HG03159 (cell line): ENCODE results near the gene SPDYE2B.
"Not testable (repeated sequence)": the region's sequence is repeated elsewhere in the genome, so short reads cannot be mapped to it uniquely, and the experiment has no call there.

Source experiments
- ATAC-seq: cut with Tn5 transposase; IDR thresholded peaks from one replicate; pipeline ENCODE4 v1.9.1; 2021; ENCODE audit warnings: mild to moderate bottlenecking, moderate library complexity; ENCODE audit not compliant: unreplicated experiment

Gene SPDYE2B

DNA sequence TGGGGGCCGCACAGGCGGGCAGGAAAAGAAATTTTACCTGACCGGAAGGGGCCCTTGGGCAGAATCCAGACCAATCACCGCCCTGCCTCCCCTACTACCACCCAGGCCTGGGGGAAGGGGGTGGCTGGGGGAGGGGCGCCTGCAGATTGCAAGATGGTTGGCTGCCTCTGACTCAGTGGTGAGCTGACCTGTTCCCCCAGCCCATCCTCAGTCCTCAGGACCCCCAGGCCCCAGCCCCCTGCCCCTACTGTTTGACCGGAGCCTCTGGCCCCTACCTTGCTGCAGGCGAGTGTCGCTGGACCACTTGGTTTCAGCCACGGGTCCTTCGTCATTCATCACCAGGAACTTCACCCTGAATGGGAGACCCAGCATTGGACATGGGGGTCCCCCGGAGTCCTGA lies 11.3 kb upstream of the SPDYE2B start:
- not testable (repeated sequence) for ATAC-seq

DNA sequence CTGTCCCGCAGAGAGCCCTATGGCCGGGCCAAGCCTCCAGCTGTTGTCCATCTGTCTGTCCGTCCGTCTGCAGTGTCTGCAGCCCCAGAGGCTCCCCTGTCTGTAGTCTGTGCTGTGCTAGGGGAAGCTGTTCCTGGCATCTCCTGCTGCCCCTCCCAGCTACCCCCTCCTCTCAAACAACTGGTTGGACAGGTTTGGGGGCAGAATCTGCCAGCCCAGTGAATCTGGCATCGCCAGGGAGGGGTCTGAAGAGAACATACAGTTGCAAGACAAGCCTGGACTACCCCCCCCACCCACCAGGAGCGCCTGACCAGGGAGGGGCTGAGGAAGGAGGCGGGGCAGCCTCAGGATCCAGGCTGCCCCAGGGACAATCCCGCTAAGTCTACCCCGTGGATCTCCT lies 7.4 kb upstream of the SPDYE2B start, which contains the start of gene UPK3BL1:
Gene UPK3BL1 (minus strand): TSS at position 101 of the 400 bp plus-strand sequence. CDS start 50 bp downstream, at position 51.
- not testable (repeated sequence) for ATAC-seq

DNA sequence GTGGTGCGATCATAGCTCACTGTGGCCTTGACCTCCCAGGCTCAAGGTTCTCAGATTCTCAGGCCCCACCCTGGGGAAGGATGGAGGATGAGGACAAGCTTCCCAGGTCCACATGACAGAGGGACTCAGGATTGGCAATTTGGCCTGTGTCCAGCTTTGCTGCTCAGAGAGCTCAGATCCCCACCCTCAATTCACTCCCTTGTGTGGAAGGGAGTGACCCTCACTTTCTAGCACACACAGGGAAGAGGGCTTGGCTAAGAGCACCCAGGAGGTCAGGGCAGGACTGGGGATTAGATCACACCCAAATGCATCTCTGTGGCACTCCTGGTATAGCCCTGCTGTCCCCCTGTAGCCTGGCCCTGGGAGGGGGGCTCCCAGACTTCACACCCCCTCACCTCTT lies 6.7 kb upstream of the SPDYE2B start:
- not testable (repeated sequence) for ATAC-seq

DNA sequence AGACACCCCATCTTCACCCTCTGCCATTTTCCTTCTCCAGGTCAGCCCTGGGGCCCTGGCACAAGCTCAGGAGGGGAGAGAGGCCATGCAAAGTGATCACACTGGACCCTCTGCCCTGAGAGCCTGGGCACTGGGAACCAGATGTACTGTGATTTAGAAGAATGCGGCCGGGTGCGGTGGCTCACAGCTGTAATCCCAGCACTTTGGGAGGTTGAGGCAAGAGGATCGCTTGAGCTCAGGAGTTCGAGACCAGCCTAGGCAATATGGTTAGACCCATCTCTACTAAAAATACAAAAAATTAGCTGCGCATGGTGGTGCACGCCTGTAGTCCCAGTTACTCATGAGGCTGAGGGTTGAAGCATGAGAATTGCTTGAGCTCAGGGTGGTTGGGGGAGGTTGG lies 2.3 kb upstream of the SPDYE2B start:
- ATAC-seq, result not testable (repeated sequence)

DNA sequence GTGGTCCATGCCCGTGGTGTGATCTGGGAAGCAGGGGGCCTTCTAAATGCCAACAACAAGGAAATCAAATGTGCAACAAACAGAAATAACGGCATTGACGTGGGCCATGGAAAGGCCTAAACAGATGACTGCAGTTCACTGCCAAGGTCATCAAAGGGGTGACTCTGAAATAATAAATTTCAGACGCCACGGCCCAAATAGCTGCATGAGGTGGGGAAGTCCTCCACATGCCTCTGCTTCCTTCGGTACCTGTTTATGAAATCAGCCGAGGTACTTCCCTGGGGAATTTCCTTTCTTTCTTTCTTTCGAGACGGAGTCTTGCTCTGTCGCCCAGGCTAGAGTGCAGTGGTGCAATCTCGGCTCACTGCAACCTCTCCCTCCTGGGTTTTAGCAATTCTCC lies 14.6 kb downstream of the SPDYE2B start:
- not testable (repeated sequence) for ATAC-seq

DNA sequence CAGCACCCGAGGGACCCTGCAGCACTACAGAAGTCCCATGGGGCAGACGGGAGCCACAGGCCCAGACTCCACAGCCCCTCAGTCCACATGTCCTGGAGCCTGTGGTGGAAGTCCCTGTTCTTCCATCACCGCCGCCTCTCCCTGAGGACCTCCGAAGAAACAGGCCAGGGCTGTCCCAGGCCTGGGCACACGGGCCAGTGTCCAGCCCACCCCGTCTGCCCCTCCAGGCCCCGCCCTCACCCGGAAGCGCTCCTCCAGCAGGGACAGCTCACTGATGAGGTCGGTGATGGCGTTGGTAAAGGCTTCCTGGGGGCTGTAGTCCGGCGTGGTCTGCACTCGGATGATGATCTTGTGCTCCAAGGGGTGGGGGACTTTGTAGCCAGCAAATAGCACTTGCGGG lies 16.7 kb downstream of the SPDYE2B start:
- ATAC-seq, result not testable (repeated sequence)

DNA sequence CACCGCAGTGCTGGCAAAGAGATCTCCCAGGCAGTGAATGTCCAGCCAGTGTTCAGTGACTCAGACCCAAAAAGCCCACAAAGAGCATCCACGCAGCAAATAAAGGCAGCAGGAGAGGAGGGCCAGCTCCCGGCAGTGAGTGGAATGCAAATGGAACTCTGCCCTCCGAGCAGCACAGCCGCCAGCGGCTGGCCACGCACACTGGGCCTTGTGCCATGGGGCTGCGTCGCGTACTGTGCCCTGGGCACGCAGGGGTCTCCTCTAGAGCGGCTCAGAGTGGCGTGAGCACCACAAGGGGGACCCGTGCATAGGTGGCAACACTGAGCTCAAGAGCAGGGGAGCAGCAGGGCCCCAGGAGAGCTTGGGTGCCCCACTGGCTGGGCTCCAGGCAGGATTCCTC lies 17.4 kb downstream of the SPDYE2B start:
- ATAC-seq, result not testable (repeated sequence)

DNA sequence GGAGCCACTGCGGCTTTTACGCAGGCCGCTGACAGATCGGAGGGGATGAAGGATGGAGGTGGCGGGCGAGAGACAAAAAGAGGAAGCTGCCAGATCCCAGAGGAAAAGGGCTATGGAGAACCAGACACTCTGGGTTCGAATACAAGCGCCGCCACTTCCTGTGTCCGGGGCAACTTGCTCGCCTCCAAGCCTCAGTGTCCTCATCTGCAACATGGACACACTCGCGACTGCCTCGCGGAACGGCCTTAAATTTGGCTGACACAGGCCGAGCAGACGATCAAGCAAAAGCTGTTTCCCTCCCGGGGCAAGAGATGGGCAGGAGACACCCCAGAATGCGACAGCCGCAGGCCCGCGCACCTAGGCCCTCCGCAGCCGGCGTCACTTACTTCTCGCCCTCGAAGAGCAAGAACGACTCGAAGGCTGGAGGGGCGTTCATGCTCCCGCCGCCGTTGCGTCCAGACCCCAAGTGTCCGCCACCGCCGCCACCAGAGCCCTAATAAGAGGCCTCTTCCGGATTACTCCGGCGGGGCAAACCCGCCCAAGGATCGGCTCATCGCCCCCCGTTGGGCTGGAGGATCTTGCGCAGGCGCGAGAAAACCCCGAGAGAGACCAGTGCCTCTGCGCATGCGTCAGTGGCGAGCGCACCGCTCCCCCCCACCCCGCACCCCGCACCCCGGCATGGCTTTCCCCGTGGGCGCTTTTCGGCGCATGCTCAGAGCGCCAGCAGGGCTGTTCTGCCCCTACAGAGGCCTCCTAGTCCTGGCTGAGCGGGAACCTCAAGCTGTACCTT lies 21.2 kb downstream of the SPDYE2B start, which contains the start of gene POLR2J2:
Gene POLR2J2 (minus strand): TSS at position 498 of the 790 bp plus-strand sequence. CDS start 62 bp downstream, at position 436.
- ATAC-seq, result peak; percentile 69

DNA sequence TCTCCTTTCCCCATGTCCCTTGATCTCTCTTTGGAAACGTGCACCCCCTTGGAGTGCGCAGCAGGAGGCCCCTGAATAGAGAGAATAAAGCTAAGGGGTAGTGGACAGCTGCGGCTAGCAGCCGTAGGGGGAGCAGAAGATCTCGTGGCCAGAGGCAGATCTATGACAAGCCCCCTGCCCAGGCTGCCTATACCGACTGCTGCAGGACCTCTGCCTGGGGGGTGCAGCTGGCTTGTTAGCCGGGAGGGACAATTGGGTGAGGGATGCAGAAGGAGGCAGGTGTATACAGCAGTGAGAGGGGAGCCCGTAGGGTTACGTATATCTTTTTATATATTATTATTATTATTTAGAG lies 21.8 kb downstream of the SPDYE2B start:
- ATAC-seq, result peak; percentile 40

DNA sequence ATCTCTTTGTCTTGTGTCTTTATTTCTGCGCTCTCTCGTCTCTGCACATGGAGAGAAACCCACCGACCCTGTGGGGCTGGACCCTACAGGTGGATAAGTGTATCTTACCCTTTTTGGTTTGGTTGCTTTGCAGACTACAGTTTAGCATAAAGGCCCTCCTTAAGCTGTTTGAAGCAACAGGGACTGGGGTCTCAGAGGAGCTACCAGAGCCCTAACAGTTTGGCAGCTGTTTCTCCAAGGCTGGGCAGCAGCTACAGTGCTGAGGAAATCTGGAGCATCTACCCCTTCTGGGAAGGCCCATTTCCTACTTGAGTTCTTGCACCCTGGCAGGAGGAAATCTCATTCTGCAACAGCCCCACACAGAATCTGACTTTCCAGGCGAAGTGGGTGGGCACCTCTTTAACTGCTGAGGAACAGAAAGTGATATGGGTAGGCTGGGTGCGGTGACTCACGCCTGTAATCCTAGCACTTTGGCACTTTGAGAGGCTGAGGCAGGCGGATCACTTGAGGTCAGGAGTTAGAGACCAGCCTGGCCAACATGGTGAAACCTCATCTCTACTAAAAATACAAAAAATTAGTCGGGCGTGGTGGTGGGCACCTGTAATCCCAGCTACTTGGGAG lies 23.4 kb downstream of the SPDYE2B start:
- not testable (repeated sequence) for ATAC-seq

DNA sequence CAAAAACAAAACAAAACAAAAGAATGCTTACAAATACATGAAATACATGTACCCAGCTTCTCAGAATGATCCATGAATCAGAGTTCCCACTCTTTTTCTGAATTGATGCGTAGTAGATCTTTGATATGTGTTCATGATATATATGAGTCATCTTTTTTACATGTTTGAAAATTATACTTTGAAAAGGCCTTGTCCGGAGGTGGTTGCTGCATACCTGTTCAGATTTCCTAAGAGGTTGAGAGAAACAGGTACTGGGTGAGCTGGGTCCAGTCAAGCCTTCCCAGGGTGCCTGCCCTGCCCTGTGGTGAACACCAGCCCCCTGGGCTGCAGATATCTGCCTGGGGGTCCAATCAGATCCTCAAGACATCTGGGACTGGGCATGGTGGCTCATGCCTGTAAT lies 25.4 kb downstream of the SPDYE2B start:
- not testable (repeated sequence) for ATAC-seq

DNA sequence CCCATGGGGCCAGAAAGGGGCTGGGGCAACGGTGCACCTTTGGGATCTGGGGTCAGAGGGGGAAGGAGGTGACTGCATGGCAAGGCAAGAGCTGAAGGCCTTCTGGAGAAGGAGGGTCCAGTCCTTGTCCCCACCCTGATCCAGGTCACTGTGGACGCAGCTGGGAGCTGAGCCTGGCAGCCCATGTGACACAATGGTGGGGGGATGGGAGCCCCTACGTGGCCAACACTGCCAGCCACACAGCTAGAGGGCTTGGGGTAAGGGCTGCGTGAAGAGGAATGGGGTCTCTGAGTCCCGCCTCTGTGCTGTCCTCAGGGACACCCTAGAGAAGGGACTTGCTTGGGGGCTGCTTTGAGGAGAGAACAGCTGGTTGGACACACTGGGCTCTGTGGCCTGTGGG lies 30.7 kb downstream of the SPDYE2B start:
- ATAC-seq, result not testable (repeated sequence)

DNA sequence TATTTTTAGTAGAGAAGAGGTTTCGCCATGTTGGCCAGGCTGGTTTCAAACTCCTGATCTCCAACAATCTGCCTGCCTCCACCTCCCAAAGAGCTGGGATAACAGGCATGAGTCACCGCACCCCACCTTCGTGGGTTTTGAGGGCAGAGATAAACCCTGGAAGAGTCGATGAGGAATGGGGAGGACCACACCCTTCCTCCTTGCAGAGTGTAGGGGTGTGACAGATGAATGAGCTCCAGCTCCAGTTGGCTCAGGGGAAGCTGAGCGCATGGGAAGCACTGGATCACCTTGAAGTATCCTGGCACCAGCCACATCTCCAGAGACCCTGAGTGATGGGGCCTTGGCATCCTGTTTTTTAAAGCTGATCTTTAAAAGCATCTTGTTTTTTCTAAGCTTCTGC lies 32.4 kb downstream of the SPDYE2B start:
- not testable (repeated sequence) for ATAC-seq

DNA sequence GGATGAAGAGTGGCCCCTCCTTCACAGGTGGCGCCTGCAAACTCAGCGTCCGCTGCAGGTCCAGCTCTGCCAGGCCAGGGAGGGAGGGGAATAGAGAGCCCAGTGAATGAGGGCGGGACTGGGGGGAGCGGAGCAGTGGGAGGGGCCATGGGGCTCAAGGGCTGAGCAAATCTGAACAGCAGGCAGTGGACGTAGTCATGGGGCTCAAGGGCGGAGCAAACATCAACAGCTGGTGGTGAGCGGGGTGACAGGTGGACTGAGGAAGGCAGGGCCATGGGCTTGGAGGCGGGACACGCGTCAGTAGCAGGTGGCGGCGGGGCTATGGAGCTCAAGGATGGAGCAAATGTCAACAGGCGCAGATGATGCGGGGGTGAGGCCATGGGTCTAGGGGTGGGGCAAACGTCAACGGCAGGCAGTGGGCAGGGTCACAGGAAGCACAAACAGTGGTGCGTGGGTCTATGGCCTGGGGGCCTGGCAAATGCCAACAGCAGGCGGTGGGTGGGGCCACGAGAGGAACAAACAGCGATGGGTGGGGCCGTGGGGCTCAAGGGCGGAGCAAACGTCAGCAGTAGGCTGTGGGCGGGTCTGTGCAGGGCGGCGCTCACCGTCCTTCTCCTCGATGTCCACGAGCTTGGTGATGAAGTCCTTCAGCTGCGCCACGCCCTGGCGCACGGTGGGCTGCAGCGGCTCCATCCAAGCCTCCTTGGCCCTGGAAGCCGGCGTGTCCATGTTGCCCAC lies 38.3 kb downstream of the SPDYE2B start:
- ATAC-seq, result peak; percentile 69

DNA sequence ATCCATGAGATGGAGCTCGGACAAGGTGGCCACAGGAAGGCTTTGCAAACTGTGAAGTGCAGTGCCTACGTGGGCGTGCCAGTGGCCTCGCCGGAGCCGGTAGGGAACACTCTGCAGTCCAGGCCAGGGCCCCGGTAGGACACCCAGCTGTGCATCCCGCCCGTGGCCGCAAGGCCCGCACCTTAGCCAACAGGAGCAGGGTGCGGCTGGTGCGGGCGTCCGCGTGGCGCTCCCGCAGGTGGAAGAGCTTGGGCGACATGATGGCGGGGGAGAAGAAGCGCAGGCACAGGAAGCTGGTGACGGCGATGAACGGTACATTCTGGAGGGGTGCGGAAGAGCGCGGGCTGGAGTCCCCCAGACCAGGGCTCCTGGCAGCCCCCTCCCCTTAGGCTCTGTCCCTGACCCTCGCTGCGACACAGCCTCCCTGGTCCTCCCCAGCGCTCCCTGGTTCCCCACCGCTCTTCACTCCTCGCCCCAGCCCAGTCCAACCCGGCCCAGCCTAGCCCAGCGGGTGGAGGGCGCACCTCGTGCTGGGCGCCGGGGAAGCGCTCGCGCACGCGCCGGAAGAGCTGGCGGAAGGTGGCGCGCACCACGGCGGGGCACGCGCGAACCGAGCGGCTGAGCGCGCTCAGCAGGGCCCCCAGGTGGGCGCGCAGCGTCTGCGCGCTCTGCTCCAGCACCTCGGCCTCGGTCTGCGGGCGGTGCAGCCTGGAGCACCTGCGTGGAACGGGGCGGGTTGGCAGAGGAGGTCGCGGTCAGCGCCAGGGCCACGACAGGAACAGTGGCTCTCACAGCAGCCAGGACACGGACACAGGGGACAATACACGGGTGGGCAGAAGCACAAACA lies 39.5 kb downstream of the SPDYE2B start:
- ATAC-seq, result not testable (repeated sequence)

DNA sequence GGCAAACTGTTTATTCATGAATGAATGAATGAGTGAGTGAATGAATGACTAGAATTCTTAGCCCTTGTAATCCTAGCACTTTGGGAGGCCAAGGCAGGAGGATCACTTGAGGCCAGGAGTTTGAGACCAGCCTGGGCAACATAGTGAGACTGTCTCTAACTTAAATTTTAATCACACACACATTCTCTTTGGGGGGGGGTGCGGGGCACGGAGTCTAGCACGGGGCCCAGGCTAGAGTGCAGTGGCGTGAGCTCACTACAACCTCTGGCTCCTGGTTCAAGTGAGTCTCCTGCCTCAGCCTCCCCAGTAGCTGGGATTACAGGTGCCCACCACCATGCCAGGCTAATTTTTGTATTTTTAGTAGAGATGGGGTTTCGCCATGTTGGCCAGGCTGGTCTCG lies 40.5 kb downstream of the SPDYE2B start:
- ATAC-seq, result not testable (repeated sequence)

DNA sequence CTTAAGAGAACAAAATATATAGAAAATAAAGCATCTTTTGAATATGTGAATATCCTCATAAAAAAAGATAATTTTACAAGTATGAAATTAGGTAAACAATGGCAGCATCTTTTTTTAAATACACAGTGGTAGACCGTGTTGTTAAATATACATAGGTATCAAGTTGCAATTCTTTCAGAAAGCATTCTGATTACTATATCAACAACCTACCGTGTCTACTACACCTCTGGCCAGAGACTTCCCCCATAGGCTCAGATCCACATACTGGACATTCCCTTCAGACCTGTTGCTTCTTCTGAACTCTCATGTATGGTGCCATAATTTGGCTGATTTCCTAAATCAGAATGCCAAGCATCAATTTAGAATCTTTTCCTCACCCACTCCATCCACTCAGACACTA lies 43.9 kb downstream of the SPDYE2B start:
- ATAC-seq, result not testable (repeated sequence)

DNA sequence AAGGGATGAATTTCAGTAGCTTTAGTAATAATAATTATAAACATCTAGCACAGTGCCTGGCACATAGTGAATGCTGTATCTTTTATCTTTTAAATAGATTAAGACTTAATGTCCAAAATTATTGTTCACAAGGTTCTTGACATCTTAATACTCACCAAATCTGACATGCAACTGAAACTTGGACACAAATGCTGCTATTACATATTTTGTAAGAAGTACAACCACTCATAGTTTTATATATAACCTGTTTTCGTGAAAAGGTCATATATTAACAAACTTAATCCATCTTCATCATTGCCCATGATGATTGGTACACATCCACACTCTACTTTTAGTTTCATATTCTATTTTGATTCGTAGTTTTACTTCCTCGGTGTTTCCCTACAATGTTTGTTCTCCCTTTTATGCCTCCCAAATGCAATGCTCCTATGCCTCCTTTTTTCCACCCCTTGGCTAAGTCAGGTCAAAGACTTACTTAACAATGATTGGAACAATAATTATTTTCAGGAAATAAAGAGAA lies 45.0 kb downstream of the SPDYE2B start:
- ATAC-seq, result peak; percentile 70

DNA sequence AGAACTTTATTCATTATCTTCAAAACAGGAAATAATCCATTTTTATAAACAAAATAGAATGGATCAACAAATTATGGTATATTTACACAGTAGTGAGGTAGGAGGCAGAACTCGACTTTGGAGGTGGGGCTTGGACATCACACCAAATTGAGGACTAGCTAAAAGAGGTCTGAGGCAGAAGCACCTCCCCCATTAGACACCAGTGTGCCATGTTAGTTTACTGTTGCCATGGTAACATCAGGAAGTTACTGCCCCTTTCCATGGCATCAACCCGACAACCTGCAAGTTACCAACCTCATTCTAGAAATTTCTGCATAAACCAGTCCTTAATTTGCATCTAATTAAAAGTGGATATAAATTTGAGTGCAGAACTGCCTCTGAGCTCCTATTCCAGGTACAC lies 45.9 kb downstream of the SPDYE2B start:
- ATAC-seq, result not testable (repeated sequence)
